ENCODE results near the gene MAP3K20. TPM values are rescaled to one million over a fixed set of nuclear protein-coding genes. Genes with fewer than 3 reads are reported as not detected.
A peak's percentile ranks its signal among the peaks of the same experiment; 100 is the strongest.

Gene MAP3K20
- total and polyA plus RNA-seq, 10 of the 15 experiments (the other 5 are each of a cell fraction or from before 2014, with no cell fraction given): 0.04 to 5.6 (median 2.3) TPM

- no peak for TF ChIP-seq TCF7 (IDR thresholded peaks at IDR 0.05; ENCODE audit: borderline replicate concordance)
- no peak for TF ChIP-seq CHD2 (IDR thresholded peaks at IDR 0.05; ENCODE audit: borderline replicate concordance, low read depth, low read length)
- no peak for TF ChIP-seq DPF2 (IDR thresholded peaks at IDR 0.05)
- RAD21 ChIA-PET (ENCODE audit: unreplicated experiment): no interaction called here
- Histone ChIP-seq H3K4me1 (ENCODE audit: control insufficient read depth, insufficient read depth, low read length) (peaks cover 4% of the 10 kb centered on the region; the same call in 1 of the 2 replicates), H3K9ac (ENCODE audit: control insufficient read depth, insufficient read depth, low read length) (no peak overlapping the region), H3K9me3 (replicated peaks; ENCODE audit: control insufficient read depth, insufficient read depth, low read length) (no peaks in the 10 kb centered on the region; the same call in 2 of the 3 replicates), H3K27ac (ENCODE audit: control insufficient read depth, insufficient read depth) (no peak overlapping the region), H3K4me3 (no peak overlapping the region), H3K79me2 (ENCODE audit: control insufficient read depth, insufficient read depth, low read length) (peaks cover 1% of the 10 kb centered on the region; the same call in 1 of the 2 replicates), H2AFZ (ENCODE audit: control insufficient read depth, low read depth, low read length) (no peak overlapping the region), H3K4me2 (ENCODE audit: control insufficient read depth, insufficient read depth) (no peak overlapping the region), H3K36me3 (ENCODE audit: control insufficient read depth in 2 of 2, insufficient read depth in 2 of 2, low read length in 1 of 2) (no peaks in the 10 kb centered on the region; a peak in 1 of 4 replicates), H4K20me1 (ENCODE audit: control insufficient read depth, insufficient read depth) (no peaks in the 10 kb centered on the region), H3K27me3 (replicated peaks in 1 of 2; ENCODE audit: control insufficient read depth in 2 of 2, insufficient read depth in 2 of 2, low read length in 1 of 2) (no peaks in the 10 kb centered on the region)
- POLR2A ChIA-PET: no interaction called here
- CTCF ChIA-PET: interaction anchor here (1.4 kb wide), 1 partner anchor 59 kb away, joined by 4 read pairs; no protein-coding TSS in a partner anchor
- BruUV-seq (replicated peaks): no TSS peak
- in situ Hi-C loops (cut with MboI) (no loop called here), intact Hi-C loops (cut with micrococcal nuclease; ENCODE audit: unreplicated experiment) (no loop called here)
- DNase-seq (ENCODE audit: low read depth, low spot score): no peak
- SMC1A ChIA-PET (ENCODE audit: uncharacterized antibody, unreplicated experiment): no interaction called here
- no peak for ATAC-seq
- FAIRE-seq: no peak
These were observed 75.3 kb downstream of the MAP3K20 start for GRCh38 chr2:173150963-173151362.

- H3K36me3 ChIP-seq (ENCODE audit: control insufficient read depth in 2 of 2, insufficient read depth in 2 of 2, low read length in 1 of 2): no peaks in the 10 kb centered on the region; a peak in 1 of 4 replicates
- no peaks in the 10 kb centered on the region for H4K20me1 ChIP-seq (ENCODE audit: control insufficient read depth, insufficient read depth)
- no peak overlapping the region for H3K9ac ChIP-seq (ENCODE audit: control insufficient read depth, insufficient read depth, low read length)
- in situ Hi-C loops (cut with MboI): no loop called here
- SMC1A ChIA-PET (ENCODE audit: uncharacterized antibody, unreplicated experiment): interaction anchor here (0.7 kb wide), 1 partner anchor 49 kb away, joined by 3 read pairs; no protein-coding TSS in a partner anchor
- RAD21 ChIA-PET (ENCODE audit: unreplicated experiment): no interaction called here
- DNase-seq (ENCODE audit: low read depth, low spot score) (no peak), ATAC-seq (peak; percentile 66), FAIRE-seq (no peak)
- 94% methylated on average over 3 of the region's 3 CpGs for WGBS (ENCODE audit: insufficient coverage, insufficient replicate concordance, low lambda C conversion rate, missing lambda C conversion rate)
- 0 out of 2 replicates have a peak, but pooled peaks have one; percentile 9 for TF ChIP-seq JUNB (IDR thresholded peaks at IDR 0.05)
- TF ChIP-seq MEF2B (IDR thresholded peaks at IDR 0.05; ENCODE audit: partially characterized antibody, poor library complexity, severe bottlenecking): no peak
- no peak for TF ChIP-seq ESRRA (IDR thresholded peaks at IDR 0.05; ENCODE audit: low read length)
- no peak for TF ChIP-seq REST (IDR thresholded peaks at IDR 0.05; ENCODE audit: low read depth, low read length)
- CTCF ChIA-PET: interaction anchor here (1.4 kb wide), 1 partner anchor 58 kb away, joined by 4 read pairs; no protein-coding TSS in a partner anchor
- POLR2A ChIA-PET: no interaction called here
- no peak overlapping the region for H3K4me3 ChIP-seq
- no peak overlapping the region for H2AFZ ChIP-seq (ENCODE audit: control insufficient read depth, low read depth, low read length)
- peaks cover 1% of the 10 kb centered on the region; the same call in 1 of the 2 replicates for H3K79me2 ChIP-seq (ENCODE audit: control insufficient read depth, insufficient read depth, low read length)
- BruUV-seq (replicated peaks): no TSS peak
- H3K9me3 ChIP-seq (replicated peaks; ENCODE audit: control insufficient read depth, insufficient read depth, low read length): no peaks in the 10 kb centered on the region; the same call in 1 of the 3 replicates
- peaks cover 4% of the 10 kb centered on the region; the same call in 1 of the 2 replicates for H3K4me1 ChIP-seq (ENCODE audit: control insufficient read depth, insufficient read depth, low read length)
- H3K27ac ChIP-seq (ENCODE audit: control insufficient read depth, insufficient read depth): no peak overlapping the region
- H3K4me2 ChIP-seq (ENCODE audit: control insufficient read depth, insufficient read depth): no peak overlapping the region
- intact Hi-C loops (cut with micrococcal nuclease; ENCODE audit: unreplicated experiment): no loop called here
- H3K27me3 ChIP-seq (replicated peaks in 1 of 2; ENCODE audit: control insufficient read depth in 2 of 2, insufficient read depth in 2 of 2, low read length in 1 of 2): no peaks in the 10 kb centered on the region
These were observed 76.2 kb downstream of the MAP3K20 start for GRCh38 chr2:173151671-173152401.
